Heart left ventricle (tissue), 16 donors: Measurements from ENCODE around the gene HYPK. TPM values are rescaled to one million over a fixed set of nuclear protein-coding genes. Genes with fewer than 3 reads are reported as not detected.
A peak's percentile ranks its signal among the peaks of the same experiment; 100 is the strongest.
"Not testable (repeated sequence)": the region's sequence is repeated elsewhere in the genome, so short reads cannot be mapped to it uniquely, and the experiment has no call there.

Experiments used
- ATAC-seq, 4 donors: fragments of 200-7000 bp; cut with Tn5 transposase; one replicate each; pipeline ENCODE4 v1.9.1; 2020 to 2022; ENCODE audit warnings: moderate library complexity in 4 of 4, mild to moderate bottlenecking in 3 of 4, moderate number of reproducible peaks in 1 of 4
- DNase-seq, 5 donors: peaks; one replicate each; pipeline ENCODE4 v3.0.0-alpha.2; 2020
- H3K27ac ChIP-seq, 12 donors: fragments of 200-600 bp; sonication (generic) in 4 of 12; one replicate each; pipeline versions ENCODE4 v1.5.0 to v1.8.0; 2016 to 2022; ENCODE audit warnings: mild to moderate bottlenecking in 2 of 12
- H3K27me3 ChIP-seq, 9 donors: fragments of 200-600 bp; sonication (generic) in 2 of 9; one replicate each; pipeline versions ENCODE4 v1.5.1 to v1.8.0; 2016 to 2022; ENCODE audit warnings: mild to moderate bottlenecking in 3 of 9
- H3K36me3 ChIP-seq, 9 donors: fragments of 200-600 bp; sonication (generic) in 2 of 9; one replicate each; pipeline versions ENCODE4 v1.5.0 to v1.8.0; 2018 to 2022; ENCODE audit warnings: mild to moderate bottlenecking in 2 of 9
- H3K4me1 ChIP-seq, 12 donors: fragments of 200-600 bp; sonication (generic) in 4 of 12; one replicate each; pipeline versions ENCODE4 v1.5.0 to v1.8.0; 2016 to 2022; ENCODE audit warnings: mild to moderate bottlenecking in 3 of 12
- H3K4me3 ChIP-seq, 12 donors: fragments of 200-600 bp; sonication (generic) in 4 of 12; one replicate each; pipeline versions ENCODE4 v1.5.0 to v1.8.0; 2017 to 2022; ENCODE audit warnings: mild to moderate bottlenecking in 9 of 12, moderate library complexity in 4 of 12
- H3K9me3 ChIP-seq, 12 donors: fragments of 200-600 bp; sonication (generic) in 4 of 12; one replicate each; pipeline versions ENCODE4 v1.5.0 to v1.8.0; 2016 to 2022; ENCODE audit warnings: mild to moderate bottlenecking in 1 of 12
- POLR2A ChIP-seq, 2 donors: fragments of 450-650 bp; IDR thresholded peaks; one replicate each; pipeline ENCODE4 v1.6.1; 2017; ENCODE audit warnings: antibody characterized with exemption in 2 of 2, mild to moderate bottlenecking in 2 of 2, moderate library complexity in 2 of 2
- WGBS, 4 donors: extraction: QIAGEN DNeasy Blood & Tissue Kit in 2 of 4; methylation state at CpG; one replicate each; pipeline versions ENCODE4 v1.1.5 to v1.1.7; 2013 to 2018; 5-methylcytosine and 5-hydroxymethylcytosine counted together
- intact Hi-C, 10 donors: fragments of 100-400 bp; cut with DNase I; formaldehyde crosslinking; loops; one replicate each; pipeline versions ENCODE4 v1.11.1 to v1.14.2; 2022
- polyA plus RNA-seq, 2 donors: library from polyadenylated mRNA; stranded (reverse); fragments of 200-250 nt; gene quantifications; one replicate each; pipeline ENCODE4 v1.2.3, GENCODE V29; 2013
- total RNA-seq, 9 donors: library from RNA; depleted of rRNA in 2 of 9; stranded (reverse); fragments of >200 nt in 2 of 9; fragmentation: NEBNext Ultra II Directional in 3 of 9; extraction: Animal tissue kit (Norgen Biotek cat#: 25700) in 3 of 9; gene quantifications; one replicate each; pipeline versions ENCODE4 v1.1.0 to v1.2.4, GENCODE V29; 2016 to 2023
- TF ChIP-seq, protein P1 (sequence below), 12 donors: fragments of 200-600 bp; sonication (generic) in 4 of 12; IDR thresholded peaks; one replicate each; pipeline versions ENCODE4 v1.5.0 to v1.8.0; 2018 to 2022; ENCODE audit warnings: antibody characterized with exemption in 12 of 12, mild to moderate bottlenecking in 5 of 12
- donor health status: ischemic (EF 13 %, LVEDD 7.1; RV severe dilation, severe dysfunction).
- donor health status: healthy with polysubstance abuse.
- donor health status: DM: no; HTN: yes; CAD: no.
- donor health status: DM: no; HTN: no; CAD: no.
- donor health status: ischemic (EF 25% LVEDD 6.9; RV normal size, moderate dysfunction).
- donor health status: ischemic (EF 25% LVEDD 5.7; RV mildly dilated, moderate dysfunction).
- donor health status: healthy.
- donor health status: DM: yes; HTN: yes; CAD: no.
- donor health status: ischemic (EF 35%, LVEDD 5.7; RV mildly dilated, moderate dysfunction).
- donor health status: nonischemic (EF 11% LVEDD 7.7; RV severe dilation, severe dysfunction).
- donor health status: DM: yes; HTN: yes; CAD: no.
- donor health status: PGD.
- donor health status: ischemic (EF 29% LVEDD 5.4; RV normal size, mild dysfunction).
- donor health status: nonischemic (EF 23%, LVEDD 6.1; RV moderate dilation, normal function).

Gene HYPK
- total and polyA plus RNA-seq, 11 donors, result 10.3 to 56.5 (median 14.5) TPM

- peaks cover 0 to 57% (median 35%) of the 10 kb centered on the region in 12 donors for H3K4me1 ChIP-seq
- H3K9me3 ChIP-seq, result no peaks in the 10 kb centered on the region
- no peaks in the 10 kb centered on the region for H3K36me3 ChIP-seq
- peak; percentile 52 to 84 (median 78) for ATAC-seq
- intact Hi-C loops, result loop anchor here in 1 of 10 donors (10.0 kb wide), 1 partner anchor 62 kb away; no protein-coding TSS in a partner anchor
- WGBS, 4 donors, result 5 to 10% (median 8%) methylated on average over 28 to 48 of the region's 48 CpGs
- DNase-seq, result peak; percentile 83 to 90 (median 85)
- peak within 1 kb of the TSS; percentile 19 to 71 (median 56) for H3K4me3 ChIP-seq
- H3K27ac ChIP-seq, result peak within 1 kb of the TSS in 11 of 12 donors; percentile 3 to 85 (median 62)
- TF ChIP-seq, protein P1, sequence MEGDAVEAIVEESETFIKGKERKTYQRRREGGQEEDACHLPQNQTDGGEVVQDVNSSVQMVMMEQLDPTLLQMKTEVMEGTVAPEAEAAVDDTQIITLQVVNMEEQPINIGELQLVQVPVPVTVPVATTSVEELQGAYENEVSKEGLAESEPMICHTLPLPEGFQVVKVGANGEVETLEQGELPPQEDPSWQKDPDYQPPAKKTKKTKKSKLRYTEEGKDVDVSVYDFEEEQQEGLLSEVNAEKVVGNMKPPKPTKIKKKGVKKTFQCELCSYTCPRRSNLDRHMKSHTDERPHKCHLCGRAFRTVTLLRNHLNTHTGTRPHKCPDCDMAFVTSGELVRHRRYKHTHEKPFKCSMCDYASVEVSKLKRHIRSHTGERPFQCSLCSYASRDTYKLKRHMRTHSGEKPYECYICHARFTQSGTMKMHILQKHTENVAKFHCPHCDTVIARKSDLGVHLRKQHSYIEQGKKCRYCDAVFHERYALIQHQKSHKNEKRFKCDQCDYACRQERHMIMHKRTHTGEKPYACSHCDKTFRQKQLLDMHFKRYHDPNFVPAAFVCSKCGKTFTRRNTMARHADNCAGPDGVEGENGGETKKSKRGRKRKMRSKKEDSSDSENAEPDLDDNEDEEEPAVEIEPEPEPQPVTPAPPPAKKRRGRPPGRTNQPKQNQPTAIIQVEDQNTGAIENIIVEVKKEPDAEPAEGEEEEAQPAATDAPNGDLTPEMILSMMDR (IDR thresholded peaks at IDR 0.05), result no peak
- peak in 1 of 2 donors; percentile 26 for TF ChIP-seq POLR2A (IDR thresholded peaks at IDR 0.05)
- H3K27me3 ChIP-seq, result no peaks in the 10 kb centered on the region
Measured at GRCh38 chr15:43826508-43827341, 26.3 kb downstream of the HYPK start, which contains the start of gene WDR76. Gene WDR76 (plus strand): TSS chr15:43827002. CDS start chr15:43827033, 31 bp downstream.

DNA sequence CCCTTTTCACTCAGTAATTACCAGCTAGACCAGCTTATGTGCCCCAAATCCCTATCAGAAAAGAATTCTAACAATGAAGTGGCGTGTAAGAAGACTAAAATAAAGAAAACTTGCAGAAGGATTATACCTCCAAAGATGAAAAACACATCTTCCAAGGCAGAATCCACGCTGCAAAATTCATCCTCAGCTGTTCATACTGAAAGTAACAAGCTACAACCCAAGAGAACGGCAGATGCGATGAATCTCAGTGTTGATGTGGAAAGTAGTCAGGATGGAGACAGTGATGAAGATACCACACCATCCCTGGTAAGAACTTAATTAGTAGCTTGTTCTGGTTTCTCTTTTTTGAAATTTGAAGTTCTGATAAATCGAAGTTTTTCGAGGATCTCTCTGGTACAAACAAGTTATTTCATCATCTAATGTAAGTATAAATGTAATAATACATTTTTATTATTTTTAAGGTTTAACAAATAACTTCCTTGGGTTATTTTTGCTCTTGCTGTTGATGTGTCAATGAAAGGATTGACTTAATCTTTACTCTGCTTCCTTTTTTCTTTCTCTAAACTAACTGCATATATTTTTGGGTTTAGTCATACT, 27.8 kb downstream of the HYPK start:
- no peaks in the 10 kb centered on the region for H3K27me3 ChIP-seq
- H3K9me3 ChIP-seq, result no peaks in the 10 kb centered on the region
- peak overlapping the region in 2 of 12 donors; percentile 25 to 41 for H3K27ac ChIP-seq
- DNase-seq (no peak), ATAC-seq (no peak)
- peaks cover 0 to 42% (median 23%) of the 10 kb centered on the region in 12 donors for H3K4me1 ChIP-seq
- intact Hi-C loops, result loop anchor here in 1 of 10 donors (10.0 kb wide), 1 partner anchor 63 kb away; no protein-coding TSS in a partner anchor
- TF ChIP-seq POLR2A (IDR thresholded peaks at IDR 0.05), result no peak
- TF ChIP-seq, protein P1 (IDR thresholded peaks at IDR 0.05), result no peak
- no peaks in the 10 kb centered on the region for H3K36me3 ChIP-seq
- WGBS, 4 donors, result 57 to 67% (median 62%) methylated on average over 6 of the region's 6 CpGs
- H3K4me3 ChIP-seq, result peak overlapping the region in 5 of 12 donors; percentile 15 to 71 (median 55)

GRCh38 chr15:43829951-43830540, 29.6 kb downstream of the HYPK start:
- H3K27ac ChIP-seq, H3K36me3 ChIP-seq, ATAC-seq, H3K9me3 ChIP-seq, H3K27me3 ChIP-seq, H3K4me3 ChIP-seq, DNase-seq: not testable (repeated sequence)
- intact Hi-C loops, result loop anchor here in 1 of 10 donors (10.0 kb wide), 1 partner anchor 65 kb away; no protein-coding TSS in a partner anchor
- peaks cover 0 to 31% (median 15%) of the 10 kb centered on the region in 12 donors for H3K4me1 ChIP-seq
- 96 to 97% (median 96%) methylated on average over 8 to 9 of the region's 9 CpGs for WGBS, 4 donors

- H3K9me3 ChIP-seq, DNase-seq, ATAC-seq, intact Hi-C loops, H3K27me3 ChIP-seq, H3K27ac ChIP-seq, H3K4me3 ChIP-seq: not testable (repeated sequence)
- peaks cover 0 to 30% (median 13%) of the 10 kb centered on the region in 12 donors for H3K4me1 ChIP-seq
- 95 to 97% (median 96%) methylated on average over 9 of the region's 9 CpGs for WGBS, 4 donors
- peaks cover 0 to 12% (median 3%) of the 10 kb centered on the region in 9 donors for H3K36me3 ChIP-seq
Measured at GRCh38 chr15:43830691-43831275, 30.4 kb downstream of the HYPK start.

- H3K9me3 ChIP-seq, DNase-seq, H3K27me3 ChIP-seq, H3K4me3 ChIP-seq, intact Hi-C loops, ATAC-seq, H3K27ac ChIP-seq: not testable (repeated sequence)
- WGBS, 4 donors, result 90 to 94% (median 93%) methylated on average over 14 of the region's 14 CpGs
- H3K4me1 ChIP-seq, result peaks cover 0 to 23% (median 8%) of the 10 kb centered on the region in 12 donors
- H3K36me3 ChIP-seq, result peaks cover 0 to 16% (median 8%) of the 10 kb centered on the region in 9 donors
Measured at GRCh38 chr15:43831519-43832052, 31.2 kb downstream of the HYPK start.

GRCh38 chr15:43832485-43832884, 32.1 kb downstream of the HYPK start:
- H3K4me3 ChIP-seq, ATAC-seq, DNase-seq, intact Hi-C loops, H3K9me3 ChIP-seq, H3K27me3 ChIP-seq, H3K27ac ChIP-seq: not testable (repeated sequence)
- H3K4me1 ChIP-seq, result peaks cover 0 to 14% (median 3%) of the 10 kb centered on the region in 12 donors
- 87 to 96% (median 92%) methylated on average over 6 of the region's 6 CpGs for WGBS, 4 donors
- peaks cover 0 to 16% (median 8%) of the 10 kb centered on the region in 9 donors for H3K36me3 ChIP-seq
